Measurements from ENCODE around the gene TPX2.

DNA sequence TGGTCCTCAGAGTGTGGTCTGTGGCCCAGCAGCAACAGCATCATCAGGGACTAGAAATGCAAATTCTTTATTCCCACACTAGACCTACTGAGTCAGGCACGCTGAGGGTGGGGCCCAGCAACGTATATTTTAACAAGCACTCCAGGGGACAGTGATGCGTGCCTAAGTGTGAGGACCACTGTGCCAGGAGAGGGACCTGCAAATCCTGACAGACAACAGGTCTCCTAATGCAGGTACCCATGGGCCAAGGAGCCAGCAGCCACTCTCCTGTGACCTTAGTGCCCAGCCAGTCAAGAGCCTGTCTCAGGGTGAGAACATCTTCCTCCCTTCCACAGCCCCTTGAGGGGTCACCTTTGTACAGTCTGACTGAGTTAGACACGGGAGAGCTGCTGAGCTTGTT lies 72.1 kb downstream of the TPX2 start:
- TF ChIP-seq, protein P1, sequence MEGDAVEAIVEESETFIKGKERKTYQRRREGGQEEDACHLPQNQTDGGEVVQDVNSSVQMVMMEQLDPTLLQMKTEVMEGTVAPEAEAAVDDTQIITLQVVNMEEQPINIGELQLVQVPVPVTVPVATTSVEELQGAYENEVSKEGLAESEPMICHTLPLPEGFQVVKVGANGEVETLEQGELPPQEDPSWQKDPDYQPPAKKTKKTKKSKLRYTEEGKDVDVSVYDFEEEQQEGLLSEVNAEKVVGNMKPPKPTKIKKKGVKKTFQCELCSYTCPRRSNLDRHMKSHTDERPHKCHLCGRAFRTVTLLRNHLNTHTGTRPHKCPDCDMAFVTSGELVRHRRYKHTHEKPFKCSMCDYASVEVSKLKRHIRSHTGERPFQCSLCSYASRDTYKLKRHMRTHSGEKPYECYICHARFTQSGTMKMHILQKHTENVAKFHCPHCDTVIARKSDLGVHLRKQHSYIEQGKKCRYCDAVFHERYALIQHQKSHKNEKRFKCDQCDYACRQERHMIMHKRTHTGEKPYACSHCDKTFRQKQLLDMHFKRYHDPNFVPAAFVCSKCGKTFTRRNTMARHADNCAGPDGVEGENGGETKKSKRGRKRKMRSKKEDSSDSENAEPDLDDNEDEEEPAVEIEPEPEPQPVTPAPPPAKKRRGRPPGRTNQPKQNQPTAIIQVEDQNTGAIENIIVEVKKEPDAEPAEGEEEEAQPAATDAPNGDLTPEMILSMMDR (IDR thresholded peaks at IDR 0.05) = no peak
- TF ChIP-seq POLR2A (IDR thresholded peaks at IDR 0.05) = no peak
